Activated CD8-positive, alpha-beta memory T cell treated with anti-CD3 and anti-CD28 coated beads, Interleukin-2, amount 50 U/mL, for 24 hours (primary cell): ENCODE measurements around the gene TRIM66.
A peak's percentile ranks its signal among the peaks of the same experiment; 100 is the strongest.
"Not testable (repeated sequence)": the region's sequence is repeated elsewhere in the genome, so short reads cannot be mapped to it uniquely, and the experiment has no call there.

ENCODE experiments used
- DNase-seq: peaks from one replicate; pipeline ENCODE4 v3.0.0-alpha.2; 2020; ENCODE audit errors: extremely low read depth

TRIM66 gene

DNA sequence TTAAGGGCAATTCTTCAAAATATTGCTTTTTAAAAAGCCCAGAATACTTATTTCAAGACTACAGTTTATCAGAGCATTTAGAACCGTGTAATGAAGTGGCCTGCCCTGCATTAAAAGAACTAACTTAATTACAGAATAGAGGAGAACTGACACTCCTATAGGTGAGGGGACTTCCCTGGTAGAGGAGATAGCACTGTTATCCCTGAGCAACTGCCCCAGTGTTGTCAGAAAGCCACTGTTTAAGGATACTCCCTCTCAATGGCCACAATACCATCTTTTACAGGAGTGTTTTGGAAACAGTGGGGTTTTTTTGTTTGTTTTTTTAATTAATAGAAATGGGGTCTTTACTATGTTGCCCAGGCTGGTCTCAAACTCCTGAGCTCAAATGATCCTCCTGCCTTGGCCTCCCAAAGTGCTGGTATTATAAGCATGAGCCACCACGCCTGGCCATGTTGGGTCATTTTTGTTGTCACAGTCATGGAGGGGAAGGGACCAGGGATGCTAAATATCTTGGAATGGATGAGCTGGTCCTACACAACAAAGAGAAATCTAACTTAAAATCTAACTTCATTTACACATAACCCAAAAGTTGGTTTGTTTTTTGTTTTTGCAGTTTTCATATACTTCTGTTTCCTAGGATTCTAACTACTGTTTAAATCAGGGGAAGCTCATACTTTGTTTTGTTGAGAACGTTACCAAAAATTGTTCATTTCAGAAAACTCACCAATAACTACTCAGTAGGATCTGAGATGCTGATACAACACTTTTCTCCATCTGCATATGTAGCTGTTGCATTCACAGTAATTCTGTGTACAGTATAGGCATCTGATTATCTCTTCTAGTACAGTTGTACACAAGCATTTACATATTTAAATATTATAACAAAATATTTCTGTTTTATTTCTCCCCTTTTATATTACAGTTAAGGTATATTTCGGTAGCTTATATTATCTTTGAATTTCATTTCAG is 8.2 kb upstream of the TRIM66 start:
- DNase-seq: no peak

DNA sequence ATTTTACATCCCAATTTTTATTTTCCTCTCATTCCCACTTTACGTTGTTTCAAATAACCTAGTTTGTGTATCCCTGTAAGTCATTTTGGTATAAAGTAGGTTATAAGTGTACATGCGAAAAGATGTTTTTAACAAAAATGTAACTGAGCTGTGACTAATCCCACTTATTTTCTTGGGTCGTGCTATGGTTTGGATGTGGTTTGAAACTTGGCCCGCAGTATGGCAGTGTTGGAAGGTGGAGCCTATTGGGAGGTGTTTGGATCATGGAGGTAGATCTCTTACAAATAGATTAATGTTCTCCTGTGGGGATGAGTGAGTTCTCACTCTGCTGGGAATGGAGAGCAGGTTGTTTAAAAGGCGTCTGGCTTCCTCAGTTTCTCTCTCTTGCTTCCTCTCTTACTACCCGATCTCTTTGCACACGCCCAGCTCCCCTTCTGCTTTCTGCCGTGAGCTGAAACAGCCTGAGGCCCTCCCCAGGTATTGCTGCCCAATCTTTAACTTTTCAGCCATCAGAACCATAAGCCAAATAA is 7.3 kb upstream of the TRIM66 start:
- DNase-seq: no peak

GRCh38 chr11:8688414-8689362 is 6.2 kb upstream of the TRIM66 start:
- peak; percentile 80 for DNase-seq

- DNase-seq: no peak
These were observed 3.9 kb upstream of the TRIM66 start for GRCh38 chr11:8686325-8686724.

- no peak for DNase-seq
These were observed 3.4 kb upstream of the TRIM66 start for GRCh38 chr11:8685820-8686219.

DNA sequence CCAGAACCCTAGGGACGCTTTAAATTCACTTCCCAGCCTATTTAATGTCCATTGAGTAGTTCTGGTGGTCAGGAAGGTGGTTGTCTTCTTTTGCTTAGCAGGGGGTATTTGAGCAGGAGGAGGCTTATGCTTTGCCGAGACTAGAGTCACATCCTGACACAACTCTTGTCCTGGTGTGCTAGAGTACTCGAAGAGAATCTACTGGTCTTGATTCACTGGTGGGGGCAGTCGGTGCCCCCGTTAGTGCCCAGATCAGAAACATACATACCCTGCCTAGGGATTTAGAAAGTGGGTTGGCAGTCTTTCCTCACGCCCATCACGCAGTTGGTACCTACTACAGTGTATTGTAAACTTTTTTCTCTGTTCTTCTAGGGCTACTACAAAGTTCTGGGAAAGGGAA is 2.8 kb upstream of the TRIM66 start:
- no peak for DNase-seq

DNA sequence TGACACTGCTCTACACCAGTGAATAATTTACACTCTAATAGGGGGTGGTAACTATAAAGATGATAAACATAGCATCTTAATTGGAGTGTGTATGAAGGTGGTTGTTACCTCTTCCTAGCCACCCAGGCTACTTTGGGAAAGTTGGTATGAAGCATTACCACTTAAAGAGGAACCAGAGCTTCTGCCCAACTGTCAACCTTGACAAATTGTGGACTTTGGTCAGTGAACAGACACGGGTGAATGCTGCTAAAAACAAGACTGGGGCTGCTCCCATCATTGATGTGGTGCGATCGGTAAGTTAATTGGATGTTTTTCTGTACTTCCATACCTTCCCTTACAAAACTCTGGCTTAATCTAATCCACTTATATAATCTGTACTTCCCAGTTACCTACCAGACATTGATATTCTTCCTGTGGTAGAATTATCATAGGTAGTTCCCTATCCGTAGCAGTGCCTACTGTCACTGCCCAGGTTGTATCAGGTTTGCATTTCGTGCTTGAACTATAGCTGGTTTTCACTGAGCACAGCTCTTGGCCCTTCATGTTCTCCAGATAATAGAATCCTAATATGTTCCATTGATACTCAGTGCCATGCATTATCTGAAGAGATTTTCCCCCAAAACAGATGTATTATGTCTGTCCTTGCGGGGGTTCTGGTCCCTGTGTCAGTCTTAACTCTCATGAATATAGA is 2.3 kb upstream of the TRIM66 start:
- no peak for DNase-seq

GRCh38 chr11:8683115-8683807 is 796 bp upstream of the TRIM66 start:
- DNase-seq: no peak

GRCh38 chr11:8681837-8682302 is 595 bp downstream of the TRIM66 start:
- DNase-seq: no peak

DNA sequence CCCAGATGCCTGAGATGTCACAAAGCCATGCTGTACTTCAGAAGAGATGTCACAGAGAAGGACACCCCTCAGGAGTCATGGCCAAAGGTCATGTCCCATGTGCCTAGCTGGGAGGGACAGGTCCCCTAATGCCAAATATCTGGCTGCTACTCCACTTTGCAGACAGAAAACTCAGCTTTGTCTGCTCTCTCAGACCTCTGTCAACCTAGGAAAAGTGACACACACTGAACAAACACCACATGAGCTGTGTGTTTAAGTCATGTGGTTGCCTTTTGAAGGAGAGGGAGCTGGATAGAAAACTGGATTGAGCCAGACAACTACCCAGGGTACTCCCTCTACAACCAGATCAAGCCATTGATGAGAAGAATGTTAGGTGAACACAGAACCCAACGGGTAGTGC is 3.5 kb downstream of the TRIM66 start:
- DNase-seq: no peak

DNA sequence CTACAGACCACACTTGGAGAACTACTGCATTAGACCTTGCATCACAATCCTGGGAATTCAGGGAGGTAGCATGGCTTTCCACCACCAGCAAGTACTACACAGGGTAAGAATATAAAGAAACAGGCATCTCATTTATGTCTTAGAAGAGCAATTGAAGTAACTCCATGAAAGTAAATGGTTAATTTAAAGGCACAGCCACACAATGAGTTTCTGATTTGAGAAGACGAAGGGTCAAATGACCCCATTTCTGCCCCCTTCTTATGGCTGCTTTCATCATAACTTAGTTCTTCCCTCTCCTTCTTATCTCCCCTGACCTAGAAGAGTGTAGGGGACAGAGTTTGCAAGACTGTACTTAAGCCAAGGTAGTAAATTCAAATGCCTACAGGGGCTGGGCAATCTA is 6.0 kb downstream of the TRIM66 start:
- DNase-seq: no peak

- no peak for DNase-seq
These were observed 7.6 kb downstream of the TRIM66 start for GRCh38 chr11:8674859-8675258.

DNA sequence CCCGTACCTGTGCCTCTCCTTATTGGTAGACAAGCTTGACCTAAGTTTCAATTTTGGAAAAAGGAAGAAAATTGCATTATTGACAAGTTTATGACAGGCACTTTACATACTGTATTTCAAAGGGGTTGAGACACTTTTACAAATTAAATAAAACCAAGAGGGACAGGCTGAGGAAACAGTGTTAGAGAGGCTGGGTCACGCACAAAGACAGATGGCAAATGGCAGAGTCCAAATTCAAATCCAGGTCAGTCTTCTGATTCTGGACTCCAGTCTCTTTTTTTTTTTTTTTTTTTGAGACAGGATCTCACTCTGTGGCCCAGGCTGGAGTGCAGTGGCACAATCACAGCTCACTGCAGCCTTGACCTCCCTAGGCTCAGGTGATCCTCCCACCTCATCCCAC is 10.1 kb downstream of the TRIM66 start:
- no peak for DNase-seq

- DNase-seq: no peak
These were observed 10.8 kb downstream of the TRIM66 start for GRCh38 chr11:8671651-8672062.

GRCh38 chr11:8671193-8671612 is 11.3 kb downstream of the TRIM66 start:
- DNase-seq: no peak

- not testable (repeated sequence) for DNase-seq
These were observed 12.4 kb downstream of the TRIM66 start for GRCh38 chr11:8670081-8670480.

- DNase-seq: no peak
These were observed 17.2 kb downstream of the TRIM66 start for GRCh38 chr11:8665222-8665621.

- no peak for DNase-seq
These were observed 21.3 kb downstream of the TRIM66 start for GRCh38 chr11:8661001-8661795.

DNA sequence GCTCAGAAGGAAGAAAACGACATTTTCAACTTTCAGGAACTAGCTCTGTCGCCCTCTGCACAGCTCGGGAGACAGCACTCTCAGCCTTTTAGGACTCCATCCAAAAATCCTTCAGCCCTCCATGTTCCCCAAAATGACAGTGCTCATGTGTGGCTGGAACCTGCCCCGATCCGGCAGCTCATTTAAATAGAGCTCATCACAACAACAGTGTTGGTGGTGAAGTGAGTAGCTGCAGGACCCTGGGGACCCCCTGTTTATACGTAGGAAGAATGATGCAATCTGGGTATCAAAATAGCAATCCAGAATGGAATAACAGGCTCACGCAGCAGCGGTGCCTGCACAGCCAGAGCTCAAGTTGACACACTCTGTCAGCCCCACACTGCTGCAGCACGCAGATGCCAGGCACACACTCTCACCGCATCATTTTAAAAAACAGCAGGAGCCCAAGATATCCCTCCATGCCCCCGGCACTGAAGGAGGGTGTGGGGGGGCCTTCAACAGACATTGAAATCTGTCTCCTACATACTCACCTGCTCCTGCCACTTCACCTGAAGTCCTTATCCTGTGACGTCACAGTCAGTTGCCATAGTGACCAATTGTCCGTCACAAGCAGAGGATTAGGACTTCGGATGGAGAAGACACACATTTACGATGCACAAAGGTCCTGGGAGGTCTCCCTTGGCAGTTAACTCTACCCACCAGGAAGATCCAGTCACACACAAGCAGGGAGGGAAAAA is 24.0 kb downstream of the TRIM66 start:
- DNase-seq: no peak
